Measurements from ENCODE around the gene SHH.
"Not testable (repeated sequence)": the region's sequence is repeated elsewhere in the genome, so short reads cannot be mapped to it uniquely, and the experiment has no call there.

Gene SHH

DNA sequence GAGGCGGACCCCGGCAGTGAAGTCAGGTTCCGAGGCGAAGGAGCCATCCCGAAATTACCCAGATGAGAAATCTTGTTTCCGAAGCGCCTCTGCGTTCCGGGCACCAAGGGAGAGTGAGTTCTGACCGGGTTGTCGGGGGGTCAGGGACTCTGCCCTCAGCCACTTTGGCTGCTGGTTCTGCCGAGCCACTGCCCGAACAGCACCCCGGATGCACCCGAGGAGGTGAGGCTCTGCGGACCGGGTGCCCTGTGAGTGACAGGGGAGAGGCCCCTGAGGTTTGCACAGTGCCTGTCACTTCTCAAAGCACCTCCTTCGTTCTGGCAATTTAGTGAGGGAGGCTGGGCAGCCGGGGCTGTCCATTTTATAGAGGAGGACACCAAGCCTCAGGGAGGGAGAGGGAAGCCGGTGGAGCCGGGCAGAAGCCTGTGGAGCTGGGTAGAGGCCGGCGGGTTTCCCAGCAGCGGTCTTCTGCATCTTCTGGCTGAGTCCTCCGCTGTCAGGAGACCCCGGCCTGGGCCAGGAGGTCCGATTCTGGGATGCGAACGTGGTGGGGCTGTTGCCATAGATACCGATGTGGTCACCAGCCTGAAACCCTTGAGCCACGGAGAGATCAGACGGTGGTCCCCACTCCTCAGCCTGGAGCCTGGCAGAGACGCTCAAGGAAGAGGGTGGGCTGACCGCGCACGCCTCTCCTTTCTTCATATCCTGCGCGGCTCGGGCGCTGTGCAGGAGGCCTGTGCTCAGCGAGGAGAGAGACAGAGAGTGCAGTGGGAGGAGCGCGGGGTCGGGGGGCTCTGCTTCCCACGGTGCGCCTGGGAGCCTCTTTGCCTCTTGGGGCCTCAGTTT is 18.9 kb upstream of the SHH start:
- H3K9ac ChIP-seq (ENCODE audit: low read depth, low read length): no peak overlapping the region
- H3K27me3 ChIP-seq (ENCODE audit: control insufficient read depth, insufficient read depth, low read length): no peaks in the 10 kb centered on the region
- H3K36me3 ChIP-seq (ENCODE audit: control insufficient read depth, insufficient read depth, low read length): no peaks in the 10 kb centered on the region
- peaks cover under 1% of the 10 kb centered on the region for H3K4me1 ChIP-seq (ENCODE audit: control insufficient read depth, insufficient read depth, low read length)
- no peaks in the 10 kb centered on the region for H3K9me3 ChIP-seq (ENCODE audit: control insufficient read depth, insufficient read depth, low read length)
- H3K4me3 ChIP-seq (ENCODE audit: low read depth, low read length): no peak overlapping the region

DNA sequence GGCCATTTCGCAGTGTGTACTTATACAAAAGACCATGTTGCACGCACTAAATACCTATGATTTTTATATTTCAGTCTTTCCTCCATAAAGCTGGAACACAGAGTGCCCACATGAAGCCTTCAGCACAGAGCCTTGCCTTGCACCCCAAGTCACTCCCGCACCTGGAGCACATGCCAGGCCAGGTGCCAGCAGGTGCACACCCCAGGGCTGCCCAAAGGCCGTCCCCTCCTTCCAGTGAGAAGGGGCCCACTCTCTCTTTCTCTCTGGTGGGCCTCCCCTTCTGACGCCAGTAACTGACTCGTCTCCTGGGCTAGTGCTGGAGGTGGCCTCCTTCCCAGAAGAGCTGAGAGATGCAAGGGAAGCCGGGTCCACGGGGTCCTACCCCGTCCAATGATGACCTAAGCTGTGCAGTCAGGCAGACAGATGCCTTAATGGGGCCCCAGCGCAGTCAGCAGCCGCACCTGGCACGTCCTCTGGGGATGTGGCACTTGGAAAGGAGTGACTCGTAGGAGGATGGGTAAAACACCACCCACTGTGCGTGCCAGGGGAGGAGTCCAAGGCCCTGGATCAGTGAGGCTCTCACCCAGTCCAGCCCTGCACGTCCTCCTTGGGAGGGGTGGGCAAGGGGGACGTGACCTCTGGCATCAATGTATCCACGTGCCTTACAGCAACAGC is 17.7 kb upstream of the SHH start:
- no peaks in the 10 kb centered on the region for H3K27me3 ChIP-seq (ENCODE audit: control insufficient read depth, insufficient read depth, low read length)
- H3K4me1 ChIP-seq (ENCODE audit: control insufficient read depth, insufficient read depth, low read length): no peaks in the 10 kb centered on the region
- no peak overlapping the region for H3K4me3 ChIP-seq (ENCODE audit: low read depth, low read length)
- H3K9ac ChIP-seq (ENCODE audit: low read depth, low read length): no peak overlapping the region
- no peaks in the 10 kb centered on the region for H3K9me3 ChIP-seq (ENCODE audit: control insufficient read depth, insufficient read depth, low read length)
- no peaks in the 10 kb centered on the region for H3K36me3 ChIP-seq (ENCODE audit: control insufficient read depth, insufficient read depth, low read length)

- Histone ChIP-seq H3K4me3 (ENCODE audit: low read depth, low read length) (no peak overlapping the region), H3K9me3 (ENCODE audit: control insufficient read depth, insufficient read depth, low read length) (no peaks in the 10 kb centered on the region), H3K36me3 (ENCODE audit: control insufficient read depth, insufficient read depth, low read length) (no peaks in the 10 kb centered on the region), H3K27me3 (ENCODE audit: control insufficient read depth, insufficient read depth, low read length) (no peaks in the 10 kb centered on the region), H3K9ac (ENCODE audit: low read depth, low read length) (no peak overlapping the region), H3K4me1 (ENCODE audit: control insufficient read depth, insufficient read depth, low read length) (no peaks in the 10 kb centered on the region)
These were observed 13.1 kb upstream of the SHH start for GRCh38 chr7:155825336-155825735.

- no peaks in the 10 kb centered on the region for H3K27me3 ChIP-seq (ENCODE audit: control insufficient read depth, insufficient read depth, low read length)
- H3K4me1 ChIP-seq (ENCODE audit: control insufficient read depth, insufficient read depth, low read length): no peaks in the 10 kb centered on the region
- H3K4me3 ChIP-seq (ENCODE audit: low read depth, low read length): no peak overlapping the region
- H3K36me3 ChIP-seq (ENCODE audit: control insufficient read depth, insufficient read depth, low read length): no peaks in the 10 kb centered on the region
- no peak overlapping the region for H3K9ac ChIP-seq (ENCODE audit: low read depth, low read length)
- no peaks in the 10 kb centered on the region for H3K9me3 ChIP-seq (ENCODE audit: control insufficient read depth, insufficient read depth, low read length)
These were observed 12.1 kb upstream of the SHH start for GRCh38 chr7:155824227-155824886.

- H3K9ac ChIP-seq (ENCODE audit: low read depth, low read length): no peak overlapping the region
- H3K4me3 ChIP-seq (ENCODE audit: low read depth, low read length): no peak overlapping the region
- H3K27me3 ChIP-seq (ENCODE audit: control insufficient read depth, insufficient read depth, low read length): no peaks in the 10 kb centered on the region
- H3K36me3 ChIP-seq (ENCODE audit: control insufficient read depth, insufficient read depth, low read length): no peaks in the 10 kb centered on the region
- no peaks in the 10 kb centered on the region for H3K4me1 ChIP-seq (ENCODE audit: control insufficient read depth, insufficient read depth, low read length)
- H3K9me3 ChIP-seq (ENCODE audit: control insufficient read depth, insufficient read depth, low read length): no peaks in the 10 kb centered on the region
These were observed 9.6 kb upstream of the SHH start for GRCh38 chr7:155821851-155822250.

DNA sequence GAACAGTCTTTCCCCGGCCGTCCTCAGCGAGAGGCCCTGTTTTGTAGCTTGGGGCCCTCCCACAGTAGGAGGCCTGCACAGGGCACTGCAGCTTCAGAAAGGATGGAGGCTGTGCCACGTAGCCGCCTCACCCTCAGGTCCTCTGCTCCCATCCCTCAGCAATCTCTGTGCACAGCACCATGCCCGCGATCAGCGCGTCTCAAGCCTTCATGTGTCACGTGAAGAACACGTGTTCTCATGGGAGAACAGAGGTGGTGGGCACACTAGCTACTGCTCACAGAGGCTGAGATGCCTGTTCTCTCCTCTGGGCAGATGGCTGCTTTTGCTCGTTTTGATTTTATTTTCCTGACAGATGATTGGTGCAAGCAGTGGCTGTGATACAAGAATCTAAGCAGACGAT is 8.5 kb upstream of the SHH start:
- Histone ChIP-seq H3K36me3 (ENCODE audit: control insufficient read depth, insufficient read depth, low read length) (no peaks in the 10 kb centered on the region), H3K4me3 (ENCODE audit: low read depth, low read length) (no peak overlapping the region), H3K9ac (ENCODE audit: low read depth, low read length) (no peak overlapping the region), H3K9me3 (ENCODE audit: control insufficient read depth, insufficient read depth, low read length) (no peaks in the 10 kb centered on the region), H3K27me3 (ENCODE audit: control insufficient read depth, insufficient read depth, low read length) (peaks cover 6% of the 10 kb centered on the region), H3K4me1 (ENCODE audit: control insufficient read depth, insufficient read depth, low read length) (no peaks in the 10 kb centered on the region)

GRCh38 chr7:155820246-155820645 is 8.0 kb upstream of the SHH start:
- Histone ChIP-seq H3K27me3 (ENCODE audit: control insufficient read depth, insufficient read depth, low read length) (peaks cover 11% of the 10 kb centered on the region), H3K9ac (ENCODE audit: low read depth, low read length) (no peak overlapping the region), H3K4me3 (ENCODE audit: low read depth, low read length) (no peak overlapping the region), H3K36me3 (ENCODE audit: control insufficient read depth, insufficient read depth, low read length) (no peaks in the 10 kb centered on the region), H3K4me1 (ENCODE audit: control insufficient read depth, insufficient read depth, low read length) (no peaks in the 10 kb centered on the region), H3K9me3 (ENCODE audit: control insufficient read depth, insufficient read depth, low read length) (no peaks in the 10 kb centered on the region)

DNA sequence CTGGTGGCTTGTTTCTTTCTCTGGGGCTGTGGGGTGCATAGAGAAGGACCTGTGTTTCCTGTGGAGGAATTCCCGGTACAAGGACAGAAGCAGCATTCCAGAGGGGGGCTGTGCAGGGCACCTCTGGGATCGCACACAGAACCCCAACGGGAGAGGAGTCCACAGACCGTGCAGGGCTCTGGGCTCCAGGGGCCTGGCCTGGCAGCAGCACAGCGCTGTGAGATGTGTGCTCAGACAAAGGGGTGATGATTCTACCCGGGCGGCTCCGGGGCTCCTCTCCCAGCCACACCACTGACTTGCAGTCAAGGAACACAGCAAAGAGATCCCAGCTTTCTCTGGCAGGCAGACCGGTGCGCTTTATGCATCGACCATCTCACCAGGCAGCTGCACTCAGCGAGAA is 6.9 kb upstream of the SHH start:
- no peak overlapping the region for H3K9ac ChIP-seq (ENCODE audit: low read depth, low read length)
- H3K9me3 ChIP-seq (ENCODE audit: control insufficient read depth, insufficient read depth, low read length): no peaks in the 10 kb centered on the region
- H3K4me3 ChIP-seq (ENCODE audit: low read depth, low read length): no peak overlapping the region
- H3K36me3 ChIP-seq (ENCODE audit: control insufficient read depth, insufficient read depth, low read length): no peaks in the 10 kb centered on the region
- no peaks in the 10 kb centered on the region for H3K4me1 ChIP-seq (ENCODE audit: control insufficient read depth, insufficient read depth, low read length)
- peaks cover 18% of the 10 kb centered on the region for H3K27me3 ChIP-seq (ENCODE audit: control insufficient read depth, insufficient read depth, low read length)

GRCh38 chr7:155818820-155819168 is 6.5 kb upstream of the SHH start:
- Histone ChIP-seq H3K4me3 (ENCODE audit: low read depth, low read length) (no peak overlapping the region), H3K36me3 (ENCODE audit: control insufficient read depth, insufficient read depth, low read length) (no peaks in the 10 kb centered on the region), H3K9me3 (ENCODE audit: control insufficient read depth, insufficient read depth, low read length) (no peaks in the 10 kb centered on the region), H3K27me3 (ENCODE audit: control insufficient read depth, insufficient read depth, low read length) (peaks cover 21% of the 10 kb centered on the region), H3K9ac (ENCODE audit: low read depth, low read length) (no peak overlapping the region), H3K4me1 (ENCODE audit: control insufficient read depth, insufficient read depth, low read length) (no peaks in the 10 kb centered on the region)

- H3K36me3 ChIP-seq (ENCODE audit: control insufficient read depth, insufficient read depth, low read length): no peaks in the 10 kb centered on the region
- H3K4me3 ChIP-seq (ENCODE audit: low read depth, low read length): no peak overlapping the region
- no peaks in the 10 kb centered on the region for H3K9me3 ChIP-seq (ENCODE audit: control insufficient read depth, insufficient read depth, low read length)
- no peaks in the 10 kb centered on the region for H3K4me1 ChIP-seq (ENCODE audit: control insufficient read depth, insufficient read depth, low read length)
- no peak overlapping the region for H3K9ac ChIP-seq (ENCODE audit: low read depth, low read length)
- peaks cover 26% of the 10 kb centered on the region for H3K27me3 ChIP-seq (ENCODE audit: control insufficient read depth, insufficient read depth, low read length)
These were observed 6.0 kb upstream of the SHH start for GRCh38 chr7:155818154-155818819.

- peaks cover 34% of the 10 kb centered on the region for H3K27me3 ChIP-seq (ENCODE audit: control insufficient read depth, insufficient read depth, low read length)
- H3K9me3 ChIP-seq (ENCODE audit: control insufficient read depth, insufficient read depth, low read length); H3K4me1 ChIP-seq (ENCODE audit: control insufficient read depth, insufficient read depth, low read length); H3K9ac ChIP-seq (ENCODE audit: low read depth, low read length); H3K4me3 ChIP-seq (ENCODE audit: low read depth, low read length); H3K36me3 ChIP-seq (ENCODE audit: control insufficient read depth, insufficient read depth, low read length): not testable (repeated sequence)
These were observed 5.3 kb upstream of the SHH start for GRCh38 chr7:155817515-155817914.

Measured in iPS-15b (cell line).